ENCODE data around the gene FOXF1.

The FOXF1 gene

DNA sequence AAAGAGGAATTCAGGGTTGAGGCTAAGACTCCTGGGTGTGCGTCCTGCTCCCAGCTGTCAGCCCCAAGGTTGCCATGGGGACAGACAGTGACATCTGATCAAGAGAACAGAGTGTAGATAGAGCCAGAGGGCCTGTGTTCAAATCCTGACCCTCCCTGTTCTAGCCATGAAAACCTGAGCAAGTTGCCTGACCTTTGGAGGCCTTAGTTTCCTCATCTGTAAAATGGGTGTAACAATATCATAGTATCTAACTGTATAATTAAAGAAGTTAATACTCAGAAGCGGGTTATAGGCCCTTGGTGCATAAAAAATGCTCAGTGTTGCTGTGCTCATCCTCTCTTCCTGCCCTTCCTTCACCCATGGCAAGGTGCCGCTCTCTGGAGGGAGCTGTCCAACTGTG, 28.7 kb upstream of the FOXF1 start:
- Mint-ChIP-seq H3K27ac (no peak overlapping the region), H3K27me3 (peaks cover 52% of the 10 kb centered on the region), H3K4me1 (no peaks in the 10 kb centered on the region), H3K9me3 (peaks cover 4% of the 10 kb centered on the region), H3K4me3 (no peak overlapping the region), H3K36me3 (no peaks in the 10 kb centered on the region)
- ATAC-seq, result no peak

DNA sequence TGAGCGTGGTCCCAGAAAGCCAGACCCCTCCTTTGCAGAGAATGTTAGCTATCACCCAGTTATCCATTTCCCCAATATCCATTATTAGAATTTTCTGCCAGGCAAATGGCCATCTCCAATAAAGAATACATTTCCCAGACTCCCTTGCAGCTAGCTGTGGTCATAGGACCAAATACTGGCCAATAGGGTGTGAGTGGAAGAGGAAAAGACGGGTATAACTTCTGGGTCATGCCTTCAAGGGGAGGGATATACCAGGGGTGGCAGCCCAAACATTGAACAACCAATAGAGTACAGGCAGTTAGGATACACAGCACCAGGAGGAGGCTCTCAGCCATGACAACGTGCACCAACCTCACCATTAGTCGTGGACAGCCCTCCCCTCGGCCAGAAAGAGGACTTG, 26.1 kb upstream of the FOXF1 start:
- no peak for ATAC-seq
- peaks cover 51% of the 10 kb centered on the region for H3K27me3 Mint-ChIP-seq
- H3K4me3 Mint-ChIP-seq, result no peak overlapping the region
- peaks cover 4% of the 10 kb centered on the region for H3K9me3 Mint-ChIP-seq
- no peaks in the 10 kb centered on the region for H3K4me1 Mint-ChIP-seq
- no peaks in the 10 kb centered on the region for H3K36me3 Mint-ChIP-seq
- H3K27ac Mint-ChIP-seq, result no peak overlapping the region

- H3K4me1 Mint-ChIP-seq, result no peaks in the 10 kb centered on the region
- H3K27me3 Mint-ChIP-seq, result peaks cover 61% of the 10 kb centered on the region
- H3K36me3 Mint-ChIP-seq, result no peaks in the 10 kb centered on the region
- no peak for ATAC-seq
- H3K4me3 Mint-ChIP-seq, result no peak overlapping the region
- peaks cover 4% of the 10 kb centered on the region for H3K9me3 Mint-ChIP-seq
- H3K27ac Mint-ChIP-seq, result no peak overlapping the region
Measured at GRCh38 chr16:86485746-86486145, 24.6 kb upstream of the FOXF1 start.

GRCh38 chr16:86490859-86491639, 19.3 kb upstream of the FOXF1 start:
- Mint-ChIP-seq H3K27ac (no peak overlapping the region), H3K4me3 (no peak overlapping the region), H3K4me1 (no peaks in the 10 kb centered on the region), H3K9me3 (no peaks in the 10 kb centered on the region), H3K36me3 (no peaks in the 10 kb centered on the region), H3K27me3 (peaks cover 91% of the 10 kb centered on the region)
- no peak for ATAC-seq

GRCh38 chr16:86491640-86492023, 18.7 kb upstream of the FOXF1 start:
- H3K27ac Mint-ChIP-seq, result no peak overlapping the region
- no peak overlapping the region for H3K4me3 Mint-ChIP-seq
- H3K9me3 Mint-ChIP-seq, result no peaks in the 10 kb centered on the region
- H3K4me1 Mint-ChIP-seq, result no peaks in the 10 kb centered on the region
- peaks cover 91% of the 10 kb centered on the region for H3K27me3 Mint-ChIP-seq
- ATAC-seq, result no peak
- H3K36me3 Mint-ChIP-seq, result no peaks in the 10 kb centered on the region

- no peaks in the 10 kb centered on the region for H3K4me1 Mint-ChIP-seq
- ATAC-seq, result no peak
- no peaks in the 10 kb centered on the region for H3K9me3 Mint-ChIP-seq
- H3K4me3 Mint-ChIP-seq, result no peak overlapping the region
- no peaks in the 10 kb centered on the region for H3K36me3 Mint-ChIP-seq
- H3K27ac Mint-ChIP-seq, result no peak overlapping the region
- peaks cover 93% of the 10 kb centered on the region for H3K27me3 Mint-ChIP-seq
Measured at GRCh38 chr16:86492267-86492960, 17.9 kb upstream of the FOXF1 start.

DNA sequence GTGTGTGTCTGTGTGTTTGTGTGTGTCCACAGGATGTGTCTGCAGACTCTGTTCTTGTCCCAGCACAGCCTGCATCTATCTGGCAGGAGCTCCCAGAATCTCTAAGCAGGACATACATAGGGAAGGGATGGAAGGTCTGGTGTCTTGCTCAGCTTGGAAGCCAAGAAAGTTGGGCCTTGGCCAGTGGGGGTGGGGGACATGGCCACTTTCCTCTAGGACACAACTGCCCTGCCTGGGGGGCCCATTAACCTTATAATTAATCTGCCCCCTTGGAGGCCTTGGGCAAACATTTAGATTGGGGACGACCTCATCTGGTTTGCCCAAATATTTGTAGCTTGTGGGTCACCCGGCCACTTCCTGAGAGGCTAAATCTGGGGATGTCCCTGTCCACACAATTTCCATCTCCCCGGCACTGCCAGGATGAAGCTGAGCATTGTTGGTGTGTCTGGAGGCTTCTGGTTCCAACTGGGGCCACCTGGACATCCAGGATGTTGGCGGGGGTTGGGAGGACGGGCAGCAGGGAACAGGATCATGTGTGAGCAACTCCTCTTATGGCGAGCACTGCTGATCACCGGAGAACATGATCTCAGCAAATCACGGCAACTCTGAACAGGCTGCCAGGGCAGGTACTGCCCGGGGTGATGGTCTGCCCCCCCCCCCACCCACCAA, 17.2 kb upstream of the FOXF1 start:
- no peaks in the 10 kb centered on the region for H3K36me3 Mint-ChIP-seq
- no peak for ATAC-seq
- no peak overlapping the region for H3K4me3 Mint-ChIP-seq
- no peak overlapping the region for H3K27ac Mint-ChIP-seq
- H3K4me1 Mint-ChIP-seq, result no peaks in the 10 kb centered on the region
- peaks cover 87% of the 10 kb centered on the region for H3K27me3 Mint-ChIP-seq
- no peaks in the 10 kb centered on the region for H3K9me3 Mint-ChIP-seq

- Mint-ChIP-seq H3K4me1 (no peaks in the 10 kb centered on the region), H3K4me3 (no peak overlapping the region), H3K9me3 (no peaks in the 10 kb centered on the region), H3K27ac (no peak overlapping the region), H3K27me3 (peaks cover 84% of the 10 kb centered on the region), H3K36me3 (no peaks in the 10 kb centered on the region)
- no peak for ATAC-seq
Measured at GRCh38 chr16:86494039-86494564, 16.2 kb upstream of the FOXF1 start.

- Mint-ChIP-seq H3K27me3 (peaks cover 84% of the 10 kb centered on the region), H3K9me3 (no peaks in the 10 kb centered on the region), H3K36me3 (no peaks in the 10 kb centered on the region), H3K27ac (no peak overlapping the region), H3K4me3 (no peak overlapping the region), H3K4me1 (no peaks in the 10 kb centered on the region)
- ATAC-seq, result no peak
Measured at GRCh38 chr16:86494565-86495356, 15.6 kb upstream of the FOXF1 start.

GRCh38 chr16:86495357-86495701, 15.0 kb upstream of the FOXF1 start:
- Mint-ChIP-seq H3K9me3 (no peaks in the 10 kb centered on the region), H3K4me1 (no peaks in the 10 kb centered on the region), H3K36me3 (no peaks in the 10 kb centered on the region), H3K4me3 (no peak overlapping the region), H3K27me3 (peaks cover 84% of the 10 kb centered on the region), H3K27ac (no peak overlapping the region)
- ATAC-seq, result no peak

DNA sequence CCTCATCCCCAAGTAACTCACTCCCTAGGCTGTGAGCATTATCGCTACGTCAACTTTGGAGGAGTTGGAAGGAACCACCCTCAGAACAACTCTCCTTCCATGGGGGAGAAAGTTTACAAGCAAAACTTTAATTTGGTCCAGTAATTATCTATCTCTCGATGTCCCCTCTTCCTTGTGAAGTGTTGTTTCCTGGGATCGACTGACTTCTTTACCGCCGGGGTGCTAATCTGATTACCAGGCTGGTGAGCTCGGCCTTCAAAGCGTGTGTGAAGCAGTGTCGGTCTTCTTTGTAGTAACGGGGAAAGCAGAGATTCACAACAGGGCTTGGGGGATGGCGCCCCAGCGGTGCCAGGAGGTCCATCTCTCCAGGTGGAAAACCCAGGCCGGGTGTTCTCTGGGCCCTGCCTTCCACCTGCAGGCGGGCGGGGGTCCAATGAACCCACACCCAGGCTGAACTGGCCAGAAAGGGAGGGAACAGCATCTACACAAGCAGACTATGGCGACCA, 14.5 kb upstream of the FOXF1 start:
- no peak overlapping the region for H3K4me3 Mint-ChIP-seq
- no peak for ATAC-seq

GRCh38 chr16:86496262-86496928, 13.9 kb upstream of the FOXF1 start:
- no peak overlapping the region for H3K27ac Mint-ChIP-seq
- H3K36me3 Mint-ChIP-seq, result no peaks in the 10 kb centered on the region
- no peaks in the 10 kb centered on the region for H3K9me3 Mint-ChIP-seq
- peaks cover 85% of the 10 kb centered on the region for H3K27me3 Mint-ChIP-seq
- ATAC-seq, result no peak
- no peak overlapping the region for H3K4me3 Mint-ChIP-seq
- H3K4me1 Mint-ChIP-seq, result no peaks in the 10 kb centered on the region

More for the DNA sequence above, 14.5 kb upstream of the FOXF1 start:
- Mint-ChIP-seq H3K4me1 (no peaks in the 10 kb centered on the region), H3K27me3 (peaks cover 84% of the 10 kb centered on the region), H3K9me3 (no peaks in the 10 kb centered on the region), H3K36me3 (no peaks in the 10 kb centered on the region), H3K27ac (no peak overlapping the region)

DNA sequence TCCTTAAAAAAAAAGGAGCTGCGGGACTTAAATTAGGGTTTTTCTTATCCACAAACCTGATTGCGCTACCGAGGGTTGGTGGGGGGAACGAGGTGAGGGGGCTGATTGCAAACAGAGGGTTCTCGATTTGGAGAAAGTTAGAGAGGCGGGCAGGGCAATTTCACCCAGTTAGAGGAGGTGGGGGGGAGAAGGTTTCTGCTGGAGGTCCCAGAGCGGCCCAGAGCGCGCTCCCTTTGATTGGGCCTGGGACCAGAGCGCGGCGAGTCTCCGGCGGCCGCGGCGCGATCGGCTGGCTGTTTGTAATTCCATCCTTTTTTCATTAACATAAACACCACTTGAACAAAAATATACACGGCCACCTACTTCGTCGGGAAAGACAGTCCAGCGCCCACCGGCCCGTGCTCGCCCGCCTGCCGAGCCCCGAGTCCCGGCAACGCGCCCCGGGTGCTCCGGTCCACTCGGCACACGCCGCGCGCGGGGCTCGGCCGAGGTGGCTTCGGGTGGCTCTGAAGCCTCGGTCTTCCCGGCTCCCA, 13.3 kb upstream of the FOXF1 start:
- Mint-ChIP-seq H3K4me1 (no peaks in the 10 kb centered on the region), H3K9me3 (no peaks in the 10 kb centered on the region), H3K27ac (no peak overlapping the region), H3K4me3 (no peak overlapping the region), H3K36me3 (no peaks in the 10 kb centered on the region), H3K27me3 (peaks cover 85% of the 10 kb centered on the region)
- ATAC-seq, result no peak

- H3K4me3 Mint-ChIP-seq, result no peak overlapping the region
- no peaks in the 10 kb centered on the region for H3K36me3 Mint-ChIP-seq
- H3K9me3 Mint-ChIP-seq, result no peaks in the 10 kb centered on the region
- no peak for ATAC-seq
- peaks cover 85% of the 10 kb centered on the region for H3K27me3 Mint-ChIP-seq
- H3K27ac Mint-ChIP-seq, result no peak overlapping the region
- H3K4me1 Mint-ChIP-seq, result no peaks in the 10 kb centered on the region
Measured at GRCh38 chr16:86497551-86498021, 12.7 kb upstream of the FOXF1 start.
